Fibroblast of pulmonary artery (primary cell): ENCODE data around the gene SCAMP1.

Source experiments
- DNase-seq: peaks from one replicate; pipeline ENCODE4 v3.0.0-alpha.2; 2010; ENCODE audit warnings: low read depth
- H3K4me3 ChIP-seq: replicated peaks from 2 replicates; pipeline ENCODE4 v1.5.1; 2011; ENCODE audit warnings: low read depth, mild to moderate bottlenecking, control low read depth, low read length, moderate library complexity
- CTCF ChIP-seq: IDR thresholded peaks from 2 replicates; pipeline ENCODE4 v1.5.1; 2011; ENCODE audit warnings: mild to moderate bottlenecking, control low read depth, low read length, inconsistent platforms; ENCODE audit errors: missing control alignments

The SCAMP1 gene

DNA sequence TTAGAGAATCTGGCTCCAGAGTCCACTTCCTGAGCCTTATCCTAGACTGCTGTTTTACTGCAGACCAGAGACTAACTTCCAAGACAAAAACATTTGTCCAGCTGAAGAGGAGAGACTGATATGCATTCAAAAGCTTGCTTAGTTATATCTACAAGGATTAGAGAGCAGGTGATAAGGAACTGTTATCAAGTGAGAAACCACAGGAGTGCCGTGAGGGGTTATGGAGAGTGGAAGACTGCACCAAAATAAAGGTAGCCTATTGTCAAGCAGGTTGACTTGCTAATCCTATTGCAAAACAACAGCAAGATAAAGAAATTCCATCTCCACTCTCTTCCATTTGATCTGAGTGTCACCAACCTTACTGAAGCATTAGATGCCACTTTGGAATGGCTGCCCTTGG lies 139.1 kb downstream of the SCAMP1 start:
- no peak for TF ChIP-seq CTCF
- no peak for DNase-seq
- H3K4me3 ChIP-seq: no peak overlapping the region

DNA sequence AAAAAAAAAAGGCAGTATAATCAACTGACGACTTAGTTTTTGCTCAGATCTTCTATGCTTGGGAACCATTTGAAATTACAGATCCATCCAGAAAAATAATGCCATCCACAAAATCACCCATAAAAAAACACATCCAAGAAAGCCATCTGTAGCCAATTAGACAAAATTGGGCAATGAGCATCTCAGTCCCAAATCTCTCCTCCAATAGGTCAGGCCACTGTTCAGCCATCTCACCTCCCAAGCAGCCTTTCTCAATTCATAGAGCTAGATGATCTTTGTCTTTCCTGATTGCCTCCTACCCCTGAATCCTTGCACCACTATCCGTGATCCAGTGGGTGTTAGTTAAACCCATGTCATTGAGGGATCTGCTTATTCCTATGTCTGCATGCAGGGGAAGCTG lies 139.6 kb downstream of the SCAMP1 start:
- no peak for TF ChIP-seq CTCF
- no peak overlapping the region for H3K4me3 ChIP-seq
- no peak for DNase-seq

DNA sequence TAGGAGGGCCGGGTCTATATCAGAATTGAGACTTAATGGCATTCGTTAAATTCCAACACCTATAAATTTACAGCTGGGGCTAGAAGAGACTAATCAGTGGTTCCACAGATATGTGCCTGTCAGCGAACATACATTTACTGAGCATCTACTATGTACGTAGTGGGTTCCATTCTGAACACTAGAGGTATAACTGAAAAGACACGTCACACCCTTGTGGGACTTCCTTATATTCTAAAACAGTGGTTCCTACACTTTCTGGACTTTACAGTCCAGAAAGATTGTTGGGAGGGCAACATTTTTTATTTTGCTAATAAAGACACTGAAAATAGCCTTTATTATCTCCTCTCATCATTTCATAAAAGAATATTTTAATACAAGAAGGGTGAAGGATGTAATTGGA lies 140.5 kb downstream of the SCAMP1 start:
- TF ChIP-seq CTCF: no peak
- DNase-seq: no peak
- H3K4me3 ChIP-seq: no peak overlapping the region

- DNase-seq: peak; percentile 45
- TF ChIP-seq CTCF: no peak
Observed at GRCh38 chr5:78501411-78502352, 141.3 kb downstream of the SCAMP1 start.

GRCh38 chr5:78503958-78504653 lies 143.7 kb downstream of the SCAMP1 start:
- no peak for DNase-seq
- peak overlapping the region; percentile 18 for H3K4me3 ChIP-seq
- no peak for TF ChIP-seq CTCF

More at GRCh38 chr5:78501411-78502352, 141.3 kb downstream of the SCAMP1 start:
- H3K4me3 ChIP-seq: no peak overlapping the region

DNA sequence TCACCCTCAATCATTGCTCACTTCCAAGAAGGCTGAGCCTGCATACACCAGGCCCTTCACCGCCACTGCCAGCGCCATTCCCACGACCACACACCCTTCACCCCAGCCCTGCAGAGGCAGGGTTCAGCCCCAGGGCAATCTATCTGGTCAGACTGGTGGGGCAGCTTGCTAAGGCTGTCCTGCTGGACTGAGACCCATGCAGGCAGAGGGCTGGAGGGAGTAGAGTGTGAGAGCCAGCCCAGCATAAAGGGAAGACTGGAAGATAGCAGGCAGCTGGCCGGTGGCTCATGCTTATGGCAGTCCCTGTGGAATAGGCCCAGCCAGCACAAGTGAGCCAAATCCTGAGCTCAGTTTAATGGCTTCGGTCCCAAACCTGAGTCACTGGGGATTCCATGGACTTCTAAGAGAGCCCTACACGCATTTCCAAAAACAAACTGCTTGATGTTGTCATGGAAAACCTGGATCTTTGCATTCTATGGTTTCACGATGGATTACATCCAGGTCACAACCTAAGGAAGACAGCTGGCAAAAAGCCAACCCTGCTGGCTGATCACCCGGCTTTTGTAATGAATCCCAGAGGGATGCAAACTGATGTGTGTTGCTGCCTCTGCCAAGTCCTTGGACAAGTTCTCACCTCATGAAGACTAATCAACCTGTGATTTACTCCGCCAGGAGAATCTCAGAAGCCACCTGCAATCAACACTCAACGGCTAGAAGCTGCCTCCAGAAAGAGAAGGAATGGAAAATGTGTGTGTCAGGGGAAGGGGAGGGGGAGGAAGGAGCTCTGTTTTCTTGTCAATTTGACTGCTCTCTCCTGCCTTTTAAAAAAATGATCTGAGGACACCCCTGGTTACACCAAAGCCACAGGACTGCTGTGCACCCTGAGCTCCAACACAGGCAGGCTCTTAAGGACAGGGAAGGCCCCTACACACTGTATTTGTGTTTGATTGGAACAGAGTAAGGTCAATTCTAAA lies 144.6 kb downstream of the SCAMP1 start:
- peak; percentile 100 for DNase-seq
- TF ChIP-seq CTCF: no peak
- H3K4me3 ChIP-seq: peak overlapping the region; percentile 66
